CD14-positive monocyte (primary cell): ENCODE measurements around the gene BOD1. TPM values are rescaled to one million over a fixed set of nuclear protein-coding genes. Genes with fewer than 3 reads are reported as not detected.
A peak's percentile ranks its signal among the peaks of the same experiment; 100 is the strongest.

Experiments
- DNase-seq, 3 donors: peaks; one replicate each; pipeline ENCODE4 v3.0.0-alpha.2; 2011 to 2022
- H2AFZ ChIP-seq: 2 replicates; pipeline ENCODE4 v1.6.0; 2012; ENCODE audit warnings: mild to moderate bottlenecking, low read depth, low read length, inconsistent platforms; ENCODE audit not compliant: insufficient read depth, poor library complexity, severe bottlenecking
- H3K27ac ChIP-seq, 2 donors: 1 replicate in 1 of 2; 2 replicates in 1 of 2; pipeline ENCODE4 v1.5.1; 2012 to 2013; ENCODE audit warnings: low read length in 2 of 2, control low read depth in 1 of 2, inconsistent platforms in 1 of 2, low read depth in 1 of 2, mild to moderate bottlenecking in 1 of 2
- H3K27me3 ChIP-seq, 2 donors: one replicate each; pipeline versions ENCODE4 v1.6.0 to v1.6.1; 2011 to 2013; ENCODE audit warnings: low read length in 2 of 2; ENCODE audit not compliant: control insufficient read depth in 2 of 2, insufficient read depth in 2 of 2
- H3K36me3 ChIP-seq, 2 donors: replicated peaks in 1 of 2; 1 replicate in 1 of 2; 2 replicates in 1 of 2; pipeline versions ENCODE4 v1.5.1 to v1.6.1; 2012 to 2013; ENCODE audit warnings: low read length in 2 of 2, control low read depth in 1 of 2, inconsistent platforms in 1 of 2, mild to moderate bottlenecking in 1 of 2; ENCODE audit not compliant: insufficient read depth in 2 of 2, control insufficient read depth in 1 of 2
- H3K4me1 ChIP-seq, 2 donors: 1 replicate in 1 of 2; 2 replicates in 1 of 2; pipeline versions ENCODE4 v1.5.1 to v1.6.1; 2012 to 2013; ENCODE audit warnings: low read length in 2 of 2, control low read depth in 1 of 2, inconsistent platforms in 1 of 2, mild to moderate bottlenecking in 1 of 2, moderate library complexity in 1 of 2; ENCODE audit not compliant: insufficient read depth in 2 of 2, control insufficient read depth in 1 of 2
- H3K4me2 ChIP-seq: replicated peaks from 2 replicates; pipeline ENCODE3; 2012; ENCODE audit warnings: low read length, moderate library complexity, mild to moderate bottlenecking; ENCODE audit not compliant: poor library complexity, severe bottlenecking; ENCODE audit errors: extremely low read depth
- H3K4me3 ChIP-seq, 3 experiments: fragments of 200-600 bp in 1 of 3; sonication (generic) in 1 of 3; replicated peaks in 1 of 3; 1 replicate in 2 of 3; 2 replicates in 1 of 3; pipeline ENCODE4 v1.5.1; 2011 to 2013; ENCODE audit warnings: low read length in 3 of 3, mild to moderate bottlenecking in 3 of 3, control low read depth in 2 of 3, low read depth in 2 of 3, inconsistent platforms in 1 of 3, moderate library complexity in 1 of 3
- H3K79me2 ChIP-seq: 2 replicates; pipeline ENCODE4 v1.6.0; 2012; ENCODE audit warnings: mild to moderate bottlenecking, control low read depth, inconsistent platforms, low read length, moderate library complexity; ENCODE audit not compliant: insufficient read depth
- H3K9ac ChIP-seq: 2 replicates; pipeline ENCODE4 v1.6.0; 2017; ENCODE audit warnings: low read length, mild to moderate bottlenecking; ENCODE audit not compliant: insufficient read depth, poor library complexity, severe bottlenecking
- H3K9me3 ChIP-seq, 2 donors: replicated peaks in 1 of 2; 1 replicate in 1 of 2; 2 replicates in 1 of 2; pipeline versions ENCODE4 v1.5.1 to v1.6.1; 2012 to 2013; ENCODE audit warnings: low read length in 2 of 2, control low read depth in 1 of 2; ENCODE audit not compliant: control insufficient read depth in 1 of 2, insufficient read depth in 1 of 2
- H4K20me1 ChIP-seq: 2 replicates; pipeline ENCODE4 v1.6.0; 2012; ENCODE audit warnings: mild to moderate bottlenecking, low read length, control low read depth, moderate library complexity; ENCODE audit not compliant: insufficient read depth
- H3K27ac Mint-ChIP-seq, 7 donors: one replicate each; pipeline ENCODE4 v1.8.0; 2020; ENCODE audit warnings: mild to moderate bottlenecking in 7 of 7, mixed read lengths in 7 of 7, moderate library complexity in 6 of 7, inconsistent platforms in 2 of 7
- H3K27me3 Mint-ChIP-seq, 3 donors: one replicate each; pipeline ENCODE4 v1.8.0; 2021 to 2022; ENCODE audit warnings: low read depth in 3 of 3, mild to moderate bottlenecking in 3 of 3, mixed read lengths in 3 of 3, moderate library complexity in 3 of 3, inconsistent platforms in 1 of 3
- H3K36me3 Mint-ChIP-seq, 2 donors: one replicate each; pipeline ENCODE4 v1.8.0; 2020; ENCODE audit warnings: mixed read lengths in 2 of 2, inconsistent platforms in 1 of 2, mild to moderate bottlenecking in 1 of 2
- H3K4me1 Mint-ChIP-seq: one replicate; pipeline ENCODE4 v1.8.0; 2020; ENCODE audit warnings: mild to moderate bottlenecking, mixed read lengths
- H3K4me3 Mint-ChIP-seq, 2 donors: one replicate each; pipeline ENCODE4 v1.8.0; 2020; ENCODE audit warnings: mild to moderate bottlenecking in 2 of 2, mixed read lengths in 2 of 2, moderate library complexity in 1 of 2
- H3K9me3 Mint-ChIP-seq, 7 donors: one replicate each; pipeline ENCODE4 v1.8.0; 2020 to 2022; ENCODE audit warnings: mixed read lengths in 7 of 7, mild to moderate bottlenecking in 6 of 7, moderate library complexity in 6 of 7, inconsistent platforms in 2 of 7
- WGBS: methylation state at CpG from one replicate; pipeline ENCODE4 v1.1.5; 2013; ENCODE audit warnings: missing lambda C conversion rate; ENCODE audit not compliant: insufficient coverage; 5-methylcytosine and 5-hydroxymethylcytosine counted together
- intact Hi-C, 2 donors: fragments of 100-400 bp; cut with micrococcal nuclease; formaldehyde crosslinking; loops; one replicate each; pipeline versions ENCODE4 v1.15.0 to v1.15.1; 2023
- polyA plus RNA-seq, 3 donors: library from polyadenylated mRNA; depleted of rRNA in 1 of 3; unstranded in 2 of 3; stranded (reverse) in 1 of 3; fragments of 300-500 nt in 2 of 3; fragments of >200 nt in 1 of 3; fragmentation: Illumina TruSeq in 2 of 3; gene quantifications; 1 replicate in 2 of 3; 2 replicates in 1 of 3; pipeline ENCODE4 v1.2.3, GENCODE V29; 2012 to 2021
- TF ChIP-seq, protein P1 (sequence below): fragments of 200-600 bp; IDR thresholded peaks from one replicate; pipeline ENCODE4 v1.8.0; 2022; ENCODE audit warnings: antibody characterized with exemption, mild to moderate bottlenecking

BOD1 gene
- polyA plus RNA-seq, 3 donors, result 4.5 to 11.3 (median 5.8) TPM

DNA sequence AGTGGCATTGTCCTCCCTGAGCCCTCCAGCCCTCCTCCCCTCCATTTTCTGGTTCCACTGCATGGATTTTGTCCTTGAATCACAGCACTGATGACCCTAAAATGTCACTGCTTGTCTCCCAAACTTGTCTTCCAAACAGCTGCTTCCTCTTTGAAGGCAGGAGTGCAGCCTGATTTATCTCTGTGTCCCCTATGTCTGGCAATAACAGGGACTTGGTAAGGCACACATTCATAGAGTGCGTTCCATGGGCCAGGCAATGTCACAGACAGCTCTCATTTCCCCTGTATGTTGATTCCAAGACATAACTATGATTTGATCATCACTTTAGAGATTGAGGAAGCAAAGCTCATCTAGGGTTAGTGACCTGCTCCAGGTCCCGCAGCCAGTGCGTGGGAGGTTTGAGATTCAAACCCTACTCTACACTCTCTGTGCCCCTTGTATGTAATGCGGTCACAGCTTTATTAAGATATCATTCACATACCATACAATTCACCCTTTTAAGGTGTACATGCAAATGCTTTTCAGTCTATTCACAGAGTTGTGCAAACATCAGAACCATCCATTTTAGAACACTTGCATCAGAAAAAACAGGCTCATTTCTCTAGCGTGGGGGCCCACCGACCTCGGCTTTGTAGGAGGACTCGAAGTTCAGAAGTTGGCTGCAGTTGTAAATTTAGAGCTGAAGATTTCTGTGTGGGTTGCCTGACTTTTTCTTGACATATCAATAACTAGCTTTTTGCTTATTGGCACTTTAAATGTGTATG lies 28.4 kb upstream of the BOD1 start:
- H3K9me3 ChIP-seq, result no peaks in the 10 kb centered on the region
- WGBS, result 96% methylated on average over 3 of the region's 8 CpGs
- intact Hi-C loops, result no loop called here
- no peaks in the 10 kb centered on the region for H3K4me1 ChIP-seq
- H3K79me2 ChIP-seq, result no peaks in the 10 kb centered on the region
- no peaks in the 10 kb centered on the region for H3K36me3 Mint-ChIP-seq
- no peaks in the 10 kb centered on the region for H4K20me1 ChIP-seq
- no peak for DNase-seq
- no peak overlapping the region for H3K4me3 ChIP-seq
- no peak overlapping the region for H3K27ac ChIP-seq
- no peak overlapping the region for H3K4me2 ChIP-seq
- peaks cover 10% of the 10 kb centered on the region for H3K4me1 Mint-ChIP-seq
- peaks cover 0 to 7% (median 3%) of the 10 kb centered on the region in 3 donors for H3K27me3 Mint-ChIP-seq
- no peaks in the 10 kb centered on the region for H3K36me3 ChIP-seq
- TF ChIP-seq, protein P1, sequence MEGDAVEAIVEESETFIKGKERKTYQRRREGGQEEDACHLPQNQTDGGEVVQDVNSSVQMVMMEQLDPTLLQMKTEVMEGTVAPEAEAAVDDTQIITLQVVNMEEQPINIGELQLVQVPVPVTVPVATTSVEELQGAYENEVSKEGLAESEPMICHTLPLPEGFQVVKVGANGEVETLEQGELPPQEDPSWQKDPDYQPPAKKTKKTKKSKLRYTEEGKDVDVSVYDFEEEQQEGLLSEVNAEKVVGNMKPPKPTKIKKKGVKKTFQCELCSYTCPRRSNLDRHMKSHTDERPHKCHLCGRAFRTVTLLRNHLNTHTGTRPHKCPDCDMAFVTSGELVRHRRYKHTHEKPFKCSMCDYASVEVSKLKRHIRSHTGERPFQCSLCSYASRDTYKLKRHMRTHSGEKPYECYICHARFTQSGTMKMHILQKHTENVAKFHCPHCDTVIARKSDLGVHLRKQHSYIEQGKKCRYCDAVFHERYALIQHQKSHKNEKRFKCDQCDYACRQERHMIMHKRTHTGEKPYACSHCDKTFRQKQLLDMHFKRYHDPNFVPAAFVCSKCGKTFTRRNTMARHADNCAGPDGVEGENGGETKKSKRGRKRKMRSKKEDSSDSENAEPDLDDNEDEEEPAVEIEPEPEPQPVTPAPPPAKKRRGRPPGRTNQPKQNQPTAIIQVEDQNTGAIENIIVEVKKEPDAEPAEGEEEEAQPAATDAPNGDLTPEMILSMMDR, result no peak
- no peaks in the 10 kb centered on the region for H3K27me3 ChIP-seq
- no peak overlapping the region for H2AFZ ChIP-seq
- no peaks in the 10 kb centered on the region for H3K9me3 Mint-ChIP-seq
- peak overlapping the region in 2 of 7 donors; percentile 10 to 42 for H3K27ac Mint-ChIP-seq
- H3K4me3 Mint-ChIP-seq, result no peak overlapping the region
- no peak overlapping the region for H3K9ac ChIP-seq

DNA sequence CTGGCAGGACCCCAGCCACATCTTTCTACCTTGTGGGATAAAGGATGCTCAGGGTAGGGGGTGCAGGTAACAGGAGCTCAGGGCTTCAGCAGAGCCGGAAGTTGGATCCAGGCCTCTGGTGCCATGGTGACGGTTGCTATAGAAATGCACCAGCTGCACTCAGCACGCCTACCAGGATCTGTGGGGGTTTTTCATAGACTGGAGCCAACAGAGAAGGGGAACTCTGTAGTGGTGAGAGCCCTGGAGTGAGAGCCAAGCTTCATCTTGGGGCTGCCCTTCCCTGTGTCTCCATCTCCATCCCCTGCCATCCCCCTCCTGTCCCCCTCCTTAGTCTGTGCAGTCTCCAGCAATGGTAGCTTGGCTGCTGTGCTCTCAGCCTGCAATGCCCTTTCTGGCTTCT lies 27.5 kb upstream of the BOD1 start:
- peak overlapping the region in 1 of 7 donors; percentile 30 for H3K27ac Mint-ChIP-seq

More for the DNA sequence above, 27.5 kb upstream of the BOD1 start:
- Histone ChIP-seq H3K27me3 (no peaks in the 10 kb centered on the region), H3K27ac (no peak overlapping the region), H3K4me1 (no peaks in the 10 kb centered on the region), H3K9ac (no peak overlapping the region), H3K79me2 (no peaks in the 10 kb centered on the region), H4K20me1 (no peaks in the 10 kb centered on the region), H2AFZ (no peak overlapping the region), H3K36me3 (no peaks in the 10 kb centered on the region), H3K4me3 (no peak overlapping the region), H3K9me3 (no peaks in the 10 kb centered on the region), H3K4me2 (no peak overlapping the region)
- H3K4me3 Mint-ChIP-seq, result no peak overlapping the region
- H3K4me1 Mint-ChIP-seq, result peaks cover 10% of the 10 kb centered on the region
- WGBS, result no CpG with 5 or more reads among the region's 3 CpGs
- TF ChIP-seq, protein P1, result no peak
- no peaks in the 10 kb centered on the region for H3K36me3 Mint-ChIP-seq
- no peak for DNase-seq
- no peaks in the 10 kb centered on the region for H3K9me3 Mint-ChIP-seq
- H3K27me3 Mint-ChIP-seq, result peaks cover 0 to 7% (median 3%) of the 10 kb centered on the region in 3 donors
- intact Hi-C loops, result no loop called here
